Fibroblast of skin of left biceps (primary cell): ENCODE measurements around the gene SEMA3C.

Experiments used
- DNase-seq, 2 experiments: peaks; one replicate each; pipeline ENCODE4 v3.0.0-alpha.2; 2013; ENCODE audit warnings: low read depth in 2 of 2

The SEMA3C gene

DNA sequence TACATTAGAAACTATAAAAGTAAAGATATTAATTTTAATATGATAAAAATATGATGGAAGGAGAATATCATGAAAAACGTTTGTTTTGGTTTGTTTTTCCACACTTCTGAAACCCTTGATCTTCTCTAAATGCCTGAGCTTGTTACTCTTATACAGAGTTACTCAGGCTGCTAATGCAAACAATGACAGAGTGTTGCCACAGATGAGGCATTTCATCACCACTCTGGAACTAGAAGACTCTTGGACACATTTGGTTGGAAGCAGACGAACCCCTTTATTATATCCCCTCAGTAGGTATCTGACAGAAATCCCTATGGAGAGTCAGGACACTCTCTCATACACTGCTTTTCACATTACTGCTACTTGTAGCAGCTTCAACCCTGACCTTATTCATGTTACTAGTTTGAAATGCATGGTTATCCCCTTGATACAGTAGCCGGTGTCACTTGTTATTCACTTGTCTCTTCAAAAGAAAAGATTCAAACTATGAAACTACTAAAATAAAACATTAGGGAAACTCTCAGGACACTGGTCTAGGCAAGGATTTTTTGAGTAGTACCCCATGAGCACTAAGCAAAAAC lies 66.9 kb downstream of the SEMA3C start:
- no peak for DNase-seq

DNA sequence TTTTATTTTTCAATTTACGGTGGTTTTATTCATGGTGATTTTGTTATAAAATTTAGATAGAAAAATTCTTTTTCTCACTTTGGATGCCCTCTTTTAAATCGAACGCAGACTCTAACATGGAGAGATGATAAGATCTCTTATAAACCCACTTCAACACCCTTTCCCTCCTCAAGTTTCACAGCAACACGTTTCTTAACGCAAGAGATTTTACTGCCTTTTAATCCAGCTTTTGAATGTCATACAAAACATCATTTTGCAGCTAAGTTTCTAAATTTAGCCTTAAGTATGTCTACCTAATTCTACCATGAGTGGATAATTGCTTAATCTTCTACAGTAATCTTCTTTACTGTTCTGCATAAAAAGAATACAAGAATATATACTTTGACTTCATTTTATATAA lies 70.0 kb downstream of the SEMA3C start:
- no peak for DNase-seq

DNA sequence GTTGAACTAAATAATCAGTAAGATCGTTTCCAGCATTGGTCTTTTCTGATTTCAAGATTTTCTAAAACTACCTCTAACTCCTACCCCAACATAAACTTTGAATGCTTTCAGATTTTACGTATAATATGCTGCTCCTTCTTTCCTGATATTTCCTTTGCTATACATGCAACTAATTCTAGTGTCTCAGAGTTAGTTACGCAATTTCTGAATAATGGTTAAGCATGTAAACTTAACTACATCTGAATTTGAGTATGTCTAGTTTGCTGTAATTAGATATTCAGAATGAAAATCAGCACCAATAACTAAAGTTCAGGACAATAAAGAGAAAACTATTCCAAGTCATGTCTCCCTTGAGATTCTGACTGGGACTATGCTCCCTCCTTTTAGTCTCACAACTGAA lies 71.0 kb downstream of the SEMA3C start:
- no peak for DNase-seq

- no peak for DNase-seq
Observed at GRCh38 chr7:80847027-80847426, 71.8 kb downstream of the SEMA3C start.

DNA sequence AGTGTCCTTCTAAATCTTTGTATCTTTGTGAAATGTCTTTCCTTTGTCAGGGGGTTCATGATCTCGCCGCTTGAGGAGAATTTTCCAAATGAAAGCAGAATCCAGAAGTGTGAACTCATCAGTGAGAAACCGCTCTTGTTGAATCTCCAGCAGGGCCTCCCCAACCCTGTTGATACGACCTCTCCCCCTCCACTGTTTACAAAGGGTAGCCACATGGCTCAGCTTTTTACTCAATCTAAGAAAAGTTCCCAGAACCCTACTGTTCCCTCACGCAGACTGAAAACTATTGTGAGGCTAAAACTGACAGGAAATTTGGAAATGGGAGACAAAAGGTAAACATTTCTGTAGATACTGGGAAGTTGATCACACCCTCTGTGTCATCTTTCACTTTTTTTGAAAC lies 73.9 kb downstream of the SEMA3C start:
- no peak for DNase-seq

GRCh38 chr7:80843018-80843677 lies 75.7 kb downstream of the SEMA3C start:
- no peak for DNase-seq

DNA sequence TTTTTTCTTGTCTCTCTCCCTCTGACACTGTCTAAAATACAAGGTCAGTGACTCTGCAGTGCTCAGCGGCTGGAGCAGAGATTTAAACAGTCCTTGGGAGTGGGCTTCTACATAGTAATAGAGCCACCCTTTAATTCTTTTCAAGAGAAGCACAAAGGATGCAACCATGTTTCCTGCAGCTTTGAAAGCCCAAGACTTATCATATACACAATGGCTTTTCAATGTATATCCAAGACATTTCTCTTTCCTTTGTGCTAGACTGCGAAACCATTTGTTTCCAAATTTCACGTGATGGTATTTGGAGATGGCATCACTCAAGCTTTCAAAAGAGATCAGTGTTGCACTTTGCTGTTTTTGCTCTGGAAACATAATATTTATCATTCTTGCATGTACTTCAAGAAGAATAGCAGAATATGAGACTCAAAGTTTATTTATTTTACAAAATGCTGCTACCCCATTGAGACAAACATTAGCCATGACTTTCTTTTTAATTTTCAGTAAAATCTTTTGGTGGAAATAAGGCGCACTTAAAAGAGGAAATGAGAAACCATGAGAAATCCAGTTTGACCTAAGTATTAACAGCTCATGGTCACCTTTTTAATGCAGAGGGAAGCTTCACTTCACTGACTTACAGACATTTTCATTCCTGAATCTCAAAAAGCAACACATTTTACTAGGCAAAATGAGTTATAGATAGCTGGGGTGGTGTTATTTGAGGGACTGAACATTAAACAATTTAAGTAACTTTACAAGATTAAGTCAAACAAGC lies 76.6 kb downstream of the SEMA3C start:
- no peak for DNase-seq

- no peak for DNase-seq
Observed at GRCh38 chr7:80841423-80841955, 77.4 kb downstream of the SEMA3C start.

DNA sequence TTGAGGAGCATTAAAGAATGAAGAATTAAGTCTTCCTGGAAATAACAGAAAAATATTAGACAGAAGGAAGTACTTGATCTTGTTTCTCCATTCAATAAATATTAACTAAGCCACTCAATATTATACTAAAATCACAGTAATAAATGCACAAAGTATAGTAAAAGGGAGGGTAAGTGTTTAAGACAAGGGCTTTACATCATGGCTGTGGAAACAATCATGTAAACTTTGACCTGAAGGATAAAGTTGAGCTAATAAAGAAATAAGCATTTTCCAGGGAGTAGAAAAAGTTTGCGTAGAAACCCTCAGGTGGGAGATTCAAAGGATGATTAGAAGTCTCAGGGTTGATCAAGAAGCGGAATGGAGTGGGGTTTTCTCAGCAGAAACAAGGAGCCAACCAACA lies 78.2 kb downstream of the SEMA3C start:
- no peak for DNase-seq

DNA sequence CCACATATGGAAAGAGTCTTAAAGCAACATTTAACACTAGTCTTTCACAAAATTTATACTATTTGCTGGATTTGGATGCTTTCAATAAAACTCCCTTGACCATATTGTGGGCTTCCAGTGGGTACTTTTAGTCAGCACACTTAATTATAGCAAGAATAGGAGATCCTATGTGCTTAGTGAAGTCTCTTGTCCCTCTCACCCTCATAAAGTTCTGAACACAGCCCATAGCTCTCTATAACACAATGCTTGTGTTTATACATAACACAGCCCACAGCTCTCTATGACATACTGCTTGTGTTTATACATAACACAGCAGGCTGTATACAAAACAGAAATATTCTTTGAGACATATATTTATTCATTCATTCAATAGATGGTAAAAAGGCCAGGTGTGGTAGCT lies 79.0 kb downstream of the SEMA3C start:
- DNase-seq: no peak

GRCh38 chr7:80838643-80839042 lies 80.2 kb downstream of the SEMA3C start:
- DNase-seq: no peak

GRCh38 chr7:80837345-80837744 lies 81.5 kb downstream of the SEMA3C start:
- no peak for DNase-seq

GRCh38 chr7:80835251-80835650 lies 83.6 kb downstream of the SEMA3C start:
- no peak for DNase-seq

- DNase-seq: no peak
Observed at GRCh38 chr7:80833289-80834268, 85.3 kb downstream of the SEMA3C start.

DNA sequence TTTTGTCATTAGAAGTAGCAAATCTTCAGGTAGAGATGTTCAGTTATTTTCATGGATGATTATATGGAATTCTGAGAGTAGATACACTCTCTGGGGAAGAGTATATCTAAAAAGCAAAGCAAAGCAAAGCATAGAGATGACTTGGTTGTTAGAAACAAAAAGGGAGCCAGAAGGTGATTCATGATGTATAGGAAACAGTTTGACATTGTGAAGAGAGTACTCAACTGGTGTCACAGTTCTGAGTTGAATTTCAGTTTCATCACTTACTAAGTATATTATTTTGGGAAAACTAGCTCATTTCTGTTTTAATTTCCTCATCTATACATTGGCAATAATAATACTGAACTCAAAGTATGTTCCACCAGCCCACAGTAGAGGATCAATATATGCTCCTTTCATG lies 86.8 kb downstream of the SEMA3C start:
- DNase-seq: no peak

DNA sequence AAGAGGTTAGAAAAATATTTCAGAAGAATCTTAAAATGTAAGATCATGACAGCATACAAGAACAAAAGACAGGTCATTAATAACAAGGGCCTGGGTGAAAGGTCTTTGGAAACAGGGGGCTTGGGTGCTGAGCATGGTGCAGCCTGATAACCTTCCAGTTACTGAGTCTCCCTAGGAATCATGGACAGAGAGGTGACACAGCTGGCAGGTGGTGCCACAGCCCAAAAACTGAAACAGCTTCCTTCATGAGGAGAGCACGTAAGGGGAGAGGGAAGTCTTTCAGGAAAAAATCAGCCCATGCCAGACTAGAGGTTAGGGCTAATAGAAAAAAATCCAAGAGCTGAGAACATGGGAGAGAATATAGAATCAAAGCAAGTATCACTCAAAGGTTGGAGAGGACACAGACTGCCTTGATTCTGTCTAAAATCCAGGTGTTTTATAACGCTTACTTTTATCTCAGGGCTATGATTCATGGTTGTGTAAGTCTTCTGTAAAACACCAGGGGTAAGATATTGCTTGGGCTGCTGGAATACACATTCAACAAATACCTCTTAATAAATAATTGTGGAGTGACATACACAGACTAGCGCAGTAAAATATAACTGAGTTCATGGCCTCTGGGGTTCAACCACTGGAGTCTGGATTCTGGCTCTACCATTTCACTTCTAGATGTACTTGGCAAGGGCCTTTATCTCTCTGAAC lies 88.1 kb downstream of the SEMA3C start:
- no peak for DNase-seq

- DNase-seq: no peak
Observed at GRCh38 chr7:80830010-80830409, 88.8 kb downstream of the SEMA3C start.

DNA sequence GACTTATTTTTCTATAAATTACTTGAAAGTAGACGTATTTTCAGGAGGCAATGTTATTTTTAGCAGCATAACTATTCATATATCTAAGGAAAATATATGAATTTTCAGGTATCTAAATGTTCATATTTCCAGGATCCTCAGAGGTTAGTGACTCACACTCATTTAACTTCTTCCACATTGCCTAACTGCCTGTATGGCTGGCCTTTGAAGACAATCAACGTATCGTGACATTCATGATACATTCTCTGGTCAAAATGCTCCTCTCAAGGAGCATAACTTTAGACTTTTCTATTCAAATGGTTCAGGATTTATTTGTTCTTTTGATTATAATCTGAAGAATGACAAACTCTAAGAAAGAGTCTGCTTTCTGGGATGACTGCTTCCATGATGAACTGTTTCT lies 89.3 kb downstream of the SEMA3C start:
- DNase-seq: no peak

DNA sequence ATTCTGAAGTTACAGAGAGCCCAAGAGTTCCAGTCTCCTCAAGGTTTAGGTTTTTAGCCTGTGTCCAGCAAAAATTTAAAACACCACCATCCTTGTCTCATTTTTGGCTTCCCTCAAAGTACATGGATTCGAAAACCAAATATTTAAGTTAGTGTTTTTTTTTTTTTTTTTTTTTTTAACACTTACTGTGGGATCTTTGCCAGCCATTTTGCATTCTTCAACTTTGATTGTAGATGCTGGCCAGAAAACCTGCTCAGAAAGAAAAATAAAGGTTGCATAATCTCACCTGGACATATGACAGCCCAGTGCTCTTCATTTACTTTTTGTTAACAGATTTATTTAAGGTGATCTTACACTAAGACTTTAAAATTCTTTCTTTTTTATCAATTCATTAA lies 91.6 kb downstream of the SEMA3C start:
- no peak for DNase-seq

DNA sequence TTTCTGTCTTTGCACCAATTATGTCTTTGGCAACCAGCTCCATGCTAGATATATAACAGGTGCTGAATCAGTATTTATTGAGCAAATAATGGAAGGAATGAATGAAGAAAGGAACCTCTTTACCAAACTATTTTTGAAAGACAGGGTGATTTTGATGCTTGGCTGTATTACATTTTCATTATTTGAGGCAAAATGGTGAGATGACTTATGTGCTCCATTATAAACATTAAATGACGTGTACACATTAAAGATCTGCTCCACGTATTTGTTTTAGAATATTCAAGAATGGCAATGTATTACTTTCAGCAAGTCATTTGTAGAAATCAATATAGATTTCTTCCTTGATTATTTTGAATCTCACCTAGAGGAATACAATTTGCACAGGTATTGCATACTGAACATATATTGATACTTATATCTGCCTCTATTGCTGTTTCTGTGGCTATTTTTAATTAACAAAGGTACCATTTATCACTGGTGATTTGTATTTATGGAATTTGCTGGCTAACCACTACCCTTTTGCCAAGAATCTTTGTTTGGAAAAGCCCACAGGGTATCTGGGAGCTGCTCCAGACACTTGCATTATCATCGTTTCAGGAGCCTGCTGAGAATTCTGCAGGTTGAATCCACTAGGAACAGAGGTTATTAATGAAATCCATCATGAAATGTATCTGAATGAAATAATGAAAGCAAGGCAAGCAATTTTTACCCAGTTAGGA lies 92.2 kb downstream of the SEMA3C start:
- DNase-seq: peak; percentile 61 to 67
